ENCODE data around the gene GPSM3.

Gene GPSM3

GRCh38 chr6:32174416-32174815 is 18.0 kb downstream of the GPSM3 start:
- no peak for DNase-seq (ENCODE audit: extremely low read depth, low read depth)
- TF ChIP-seq, protein P1, sequence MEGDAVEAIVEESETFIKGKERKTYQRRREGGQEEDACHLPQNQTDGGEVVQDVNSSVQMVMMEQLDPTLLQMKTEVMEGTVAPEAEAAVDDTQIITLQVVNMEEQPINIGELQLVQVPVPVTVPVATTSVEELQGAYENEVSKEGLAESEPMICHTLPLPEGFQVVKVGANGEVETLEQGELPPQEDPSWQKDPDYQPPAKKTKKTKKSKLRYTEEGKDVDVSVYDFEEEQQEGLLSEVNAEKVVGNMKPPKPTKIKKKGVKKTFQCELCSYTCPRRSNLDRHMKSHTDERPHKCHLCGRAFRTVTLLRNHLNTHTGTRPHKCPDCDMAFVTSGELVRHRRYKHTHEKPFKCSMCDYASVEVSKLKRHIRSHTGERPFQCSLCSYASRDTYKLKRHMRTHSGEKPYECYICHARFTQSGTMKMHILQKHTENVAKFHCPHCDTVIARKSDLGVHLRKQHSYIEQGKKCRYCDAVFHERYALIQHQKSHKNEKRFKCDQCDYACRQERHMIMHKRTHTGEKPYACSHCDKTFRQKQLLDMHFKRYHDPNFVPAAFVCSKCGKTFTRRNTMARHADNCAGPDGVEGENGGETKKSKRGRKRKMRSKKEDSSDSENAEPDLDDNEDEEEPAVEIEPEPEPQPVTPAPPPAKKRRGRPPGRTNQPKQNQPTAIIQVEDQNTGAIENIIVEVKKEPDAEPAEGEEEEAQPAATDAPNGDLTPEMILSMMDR (IDR thresholded peaks at IDR 0.05; ENCODE audit: low read depth, low read length), result no peak

DNA sequence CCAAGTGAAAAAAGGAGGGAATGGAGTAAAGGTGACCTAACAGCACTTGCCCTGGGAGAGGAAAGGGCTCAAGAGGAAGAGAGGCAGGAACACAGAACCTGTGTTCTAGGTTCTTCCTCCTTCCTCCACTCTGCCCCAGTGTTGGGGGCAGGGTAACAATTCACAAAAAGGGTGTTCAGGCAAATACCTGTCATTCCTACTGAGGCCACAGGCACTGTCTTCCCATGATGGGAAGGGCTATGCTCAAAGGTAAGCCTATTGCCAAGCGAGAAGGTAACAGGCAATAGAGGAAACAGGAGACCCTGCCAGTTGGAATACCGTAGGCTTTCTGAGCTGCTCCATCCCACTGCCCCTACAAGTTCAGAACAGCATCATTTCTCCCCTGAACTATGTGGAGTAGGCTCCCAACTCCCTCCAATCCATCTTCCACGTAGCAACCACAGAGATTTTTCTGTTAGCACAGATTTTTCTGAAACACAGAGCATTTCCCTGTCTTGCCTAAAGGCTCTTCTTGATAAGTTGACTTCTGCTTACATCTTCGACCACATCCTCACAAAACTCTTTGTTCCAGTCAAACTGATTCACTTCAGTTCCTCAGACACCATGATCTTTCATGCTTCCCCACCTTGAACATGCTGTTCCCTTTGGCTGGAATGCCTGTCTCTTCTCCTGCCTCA is 19.3 kb downstream of the GPSM3 start:
- TF ChIP-seq, protein P1 (IDR thresholded peaks at IDR 0.05; ENCODE audit: low read depth, low read length), result no peak
- DNase-seq (ENCODE audit: extremely low read depth, low read depth), result no peak

GRCh38 chr6:32171234-32171633 is 21.2 kb downstream of the GPSM3 start:
- no peak for DNase-seq (ENCODE audit: extremely low read depth, low read depth)
- TF ChIP-seq, protein P1 (IDR thresholded peaks at IDR 0.05; ENCODE audit: low read depth, low read length), result no peak

GRCh38 chr6:32170294-32170693 is 22.1 kb downstream of the GPSM3 start:
- TF ChIP-seq, protein P1 (IDR thresholded peaks at IDR 0.05; ENCODE audit: low read depth, low read length), result no peak
- no peak for DNase-seq (ENCODE audit: extremely low read depth, low read depth)

DNA sequence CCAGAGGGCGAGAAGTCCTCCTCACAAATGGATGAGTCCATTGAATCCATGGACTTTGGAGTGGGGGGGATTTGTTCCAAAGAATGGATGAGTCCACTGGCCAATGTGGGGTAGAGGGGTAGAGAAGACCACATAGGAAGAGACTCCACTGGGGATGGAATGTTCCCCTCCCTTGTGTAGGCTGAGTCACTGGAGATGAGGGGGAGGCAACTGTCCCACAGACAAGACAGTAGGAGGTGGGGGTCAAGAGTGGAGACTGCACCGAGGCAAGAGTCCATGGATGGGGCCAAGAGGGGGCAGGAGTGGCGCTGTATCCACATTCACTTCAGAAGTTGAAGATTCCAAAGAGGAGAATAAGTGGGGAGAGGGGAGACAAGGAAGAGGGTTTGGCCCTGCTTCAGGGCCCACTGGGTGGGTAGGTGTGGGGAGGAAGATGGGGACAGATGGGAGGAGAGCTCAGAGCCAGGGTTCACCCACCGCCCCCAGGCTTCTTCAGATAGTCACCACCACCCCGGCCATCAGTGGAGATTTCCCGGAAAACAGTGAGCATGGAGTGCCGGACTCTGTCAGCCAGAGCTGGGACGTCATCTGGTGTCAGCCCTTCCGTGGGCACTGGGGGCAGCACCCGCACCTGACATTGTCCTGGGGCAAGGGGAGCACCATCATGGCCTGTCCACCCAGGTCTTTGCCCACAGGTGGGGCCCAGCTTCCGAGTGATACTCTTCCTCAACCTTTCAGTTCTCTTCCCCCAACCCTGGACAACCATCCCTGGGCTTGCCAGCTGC is 23.4 kb downstream of the GPSM3 start:
- no peak for DNase-seq (ENCODE audit: extremely low read depth, low read depth)
- TF ChIP-seq, protein P1 (IDR thresholded peaks at IDR 0.05; ENCODE audit: low read depth, low read length), result no peak

DNA sequence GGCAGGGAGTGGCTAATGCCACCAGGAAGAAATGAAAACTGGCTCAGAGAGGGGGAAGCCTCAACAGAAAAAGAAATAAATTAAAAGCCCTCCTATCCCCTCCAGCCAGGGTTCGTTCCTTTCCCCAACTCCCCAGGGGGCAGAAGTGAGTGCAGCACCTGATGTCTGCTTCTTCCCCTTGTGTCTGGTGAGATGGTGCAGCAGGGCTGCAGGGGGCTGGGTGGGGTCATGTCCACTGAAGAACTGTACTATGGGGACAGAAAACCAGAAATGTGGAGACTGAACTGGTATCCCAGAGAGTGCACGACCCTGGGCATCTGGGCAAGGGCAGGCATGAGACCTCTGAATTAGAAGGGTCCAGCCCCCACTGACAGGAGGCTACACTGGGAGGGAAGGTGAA is 24.1 kb downstream of the GPSM3 start:
- DNase-seq (ENCODE audit: extremely low read depth, low read depth), result no peak
- TF ChIP-seq, protein P1 (IDR thresholded peaks at IDR 0.05; ENCODE audit: low read depth, low read length), result no peak

GRCh38 chr6:32167761-32168262 is 24.6 kb downstream of the GPSM3 start:
- TF ChIP-seq, protein P1 (IDR thresholded peaks at IDR 0.05; ENCODE audit: low read depth, low read length), result no peak
- DNase-seq (ENCODE audit: extremely low read depth, low read depth), result no peak
